OCI-LY3 (cell line): ENCODE data around the gene DGKG.
A peak's percentile ranks its signal among the peaks of the same experiment; 100 is the strongest.

Experiments used
- H2AFZ ChIP-seq: fragments of 200-600, 300-600 bp; shearing (Covaris generic); 2 replicates; pipeline ENCODE4 v1.6.0; 2014; ENCODE audit warnings: antibody characterized with exemption, low read depth, low read length
- H3K27ac ChIP-seq: fragments of 200-600, 300-600 bp; sonication (generic); 2 replicates; pipeline ENCODE4 v1.5.1; 2014; ENCODE audit warnings: mild to moderate bottlenecking, low read length, moderate library complexity, mixed read lengths
- H3K27me3 ChIP-seq: fragments of 200-600, 300-600 bp; sonication (generic); 2 replicates; pipeline ENCODE4 v1.6.1; 2014; ENCODE audit warnings: low read depth, low read length, mixed read lengths
- H3K36me3 ChIP-seq: fragments of 200-600, 300-600 bp; sonication (generic); replicated peaks from 2 replicates; pipeline ENCODE3; 2014; ENCODE audit warnings: low read depth, low read length, mixed read lengths
- H3K4me1 ChIP-seq: fragments of 300-600, 200-600 bp; sonication (generic); 2 replicates; pipeline ENCODE4 v1.6.1; 2014; ENCODE audit warnings: low read length, mixed read lengths
- H3K4me2 ChIP-seq: fragments of 200-600, 300-600 bp; sonication (generic); 2 replicates; pipeline ENCODE4 v1.6.1; 2014; ENCODE audit warnings: low read length, mixed read lengths
- H3K4me3 ChIP-seq: fragments of 300-600, 200-600 bp; sonication (generic); 2 replicates; pipeline ENCODE4 v1.5.1; 2014; ENCODE audit warnings: antibody characterized with exemption, mild to moderate bottlenecking, low read length, moderate library complexity
- H3K79me2 ChIP-seq: fragments of 300-600, 200-600 bp; shearing (Covaris generic); 2 replicates; pipeline ENCODE4 v1.6.1; 2014; ENCODE audit warnings: mild to moderate bottlenecking, low read length, mixed read lengths
- H3K9ac ChIP-seq: fragments of 300-600, 200-600 bp; shearing (Covaris generic); 2 replicates; pipeline ENCODE4 v1.6.0; 2014; ENCODE audit warnings: mild to moderate bottlenecking, low read length, moderate library complexity
- H3K9me3 ChIP-seq: fragments of 200-600, 300-600 bp; shearing (Covaris generic); 2 replicates; pipeline ENCODE4 v1.6.1; 2014; ENCODE audit warnings: low read length, mixed read lengths; ENCODE audit not compliant: insufficient read depth
- H4K20me1 ChIP-seq: fragments of 200-600, 300-600 bp; sonication (generic); 2 replicates; pipeline ENCODE4 v1.6.1; 2016; ENCODE audit warnings: low read length, mixed read lengths; ENCODE audit not compliant: insufficient read depth
- EZH2phosphoT487 ChIP-seq: fragments of 200-600 bp; shearing (Covaris generic); IDR thresholded peaks from 2 replicates; pipeline ENCODE4 v1.6.1; 2018; ENCODE audit warnings: antibody characterized with exemption, mixed run types, low read depth
- TF ChIP-seq, protein P1 (sequence below): fragments of 200-600, 300-600 bp; sonication (generic); IDR thresholded peaks from 2 replicates; pipeline ENCODE4 v1.5.1; 2014; ENCODE audit warnings: antibody characterized with exemption, low read length, low read depth

Gene DGKG

DNA sequence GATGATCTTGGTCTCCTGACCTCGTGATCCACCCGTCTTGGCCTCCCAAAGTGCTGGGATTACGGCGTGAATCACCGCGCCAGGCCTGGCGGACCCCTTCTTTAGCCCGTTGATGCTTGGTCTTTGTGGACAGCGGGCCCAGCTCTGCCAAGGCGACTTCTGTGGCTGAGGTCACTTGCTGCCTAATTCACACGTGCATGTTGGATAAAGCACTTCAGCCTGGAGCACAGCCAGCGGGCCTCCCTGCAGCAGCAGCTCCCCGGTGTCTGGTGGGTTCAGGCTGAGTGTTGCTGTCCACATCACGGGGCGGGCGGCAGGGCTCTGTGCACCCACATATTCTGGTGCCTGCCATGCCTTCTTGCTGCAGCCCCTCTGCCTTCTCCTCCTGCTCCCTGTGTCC lies 88.4 kb downstream of the DGKG start:
- Histone ChIP-seq H4K20me1 (no peaks in the 10 kb centered on the region), H3K9me3 (no peaks in the 10 kb centered on the region), H3K4me3 (no peak overlapping the region), H2AFZ (no peak overlapping the region), H3K27me3 (no peaks in the 10 kb centered on the region), H3K4me1 (no peaks in the 10 kb centered on the region), H3K4me2 (no peak overlapping the region), H3K9ac (no peak overlapping the region), H3K36me3 (no peaks in the 10 kb centered on the region), H3K79me2 (no peaks in the 10 kb centered on the region), H3K27ac (no peak overlapping the region)
- no peak for TF ChIP-seq EZH2phosphoT487
- TF ChIP-seq, protein P1, sequence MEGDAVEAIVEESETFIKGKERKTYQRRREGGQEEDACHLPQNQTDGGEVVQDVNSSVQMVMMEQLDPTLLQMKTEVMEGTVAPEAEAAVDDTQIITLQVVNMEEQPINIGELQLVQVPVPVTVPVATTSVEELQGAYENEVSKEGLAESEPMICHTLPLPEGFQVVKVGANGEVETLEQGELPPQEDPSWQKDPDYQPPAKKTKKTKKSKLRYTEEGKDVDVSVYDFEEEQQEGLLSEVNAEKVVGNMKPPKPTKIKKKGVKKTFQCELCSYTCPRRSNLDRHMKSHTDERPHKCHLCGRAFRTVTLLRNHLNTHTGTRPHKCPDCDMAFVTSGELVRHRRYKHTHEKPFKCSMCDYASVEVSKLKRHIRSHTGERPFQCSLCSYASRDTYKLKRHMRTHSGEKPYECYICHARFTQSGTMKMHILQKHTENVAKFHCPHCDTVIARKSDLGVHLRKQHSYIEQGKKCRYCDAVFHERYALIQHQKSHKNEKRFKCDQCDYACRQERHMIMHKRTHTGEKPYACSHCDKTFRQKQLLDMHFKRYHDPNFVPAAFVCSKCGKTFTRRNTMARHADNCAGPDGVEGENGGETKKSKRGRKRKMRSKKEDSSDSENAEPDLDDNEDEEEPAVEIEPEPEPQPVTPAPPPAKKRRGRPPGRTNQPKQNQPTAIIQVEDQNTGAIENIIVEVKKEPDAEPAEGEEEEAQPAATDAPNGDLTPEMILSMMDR: no peak

DNA sequence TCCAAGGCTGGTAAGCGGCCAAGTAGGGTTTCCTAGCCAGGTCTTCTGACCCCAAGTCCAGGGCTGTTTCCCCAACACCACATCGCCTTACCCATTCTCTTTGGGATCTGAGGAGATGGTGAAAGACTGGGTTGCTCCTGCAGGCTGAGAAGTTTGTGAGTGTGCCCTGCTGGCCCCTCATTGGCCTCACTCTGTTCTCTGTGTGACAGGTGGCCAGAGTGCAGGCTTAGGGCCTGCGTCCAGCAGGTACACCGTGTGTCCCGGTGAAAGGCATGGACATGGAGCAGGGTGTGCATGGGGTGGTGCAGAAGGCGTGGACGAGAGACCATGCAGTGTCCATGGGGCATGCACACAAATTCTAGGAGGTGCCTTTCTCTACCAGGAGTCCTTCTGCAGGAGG lies 91.3 kb downstream of the DGKG start:
- H3K4me3 ChIP-seq: no peak overlapping the region
- H4K20me1 ChIP-seq: no peaks in the 10 kb centered on the region
- TF ChIP-seq, protein P1: no peak
- no peak for TF ChIP-seq EZH2phosphoT487
- H3K9me3 ChIP-seq: no peaks in the 10 kb centered on the region
- H3K4me1 ChIP-seq: peaks cover 6% of the 10 kb centered on the region
- H3K27ac ChIP-seq: no peak overlapping the region
- no peak overlapping the region for H3K4me2 ChIP-seq
- no peaks in the 10 kb centered on the region for H3K36me3 ChIP-seq
- no peak overlapping the region for H2AFZ ChIP-seq
- H3K79me2 ChIP-seq: no peaks in the 10 kb centered on the region
- H3K9ac ChIP-seq: no peak overlapping the region
- peaks cover 2% of the 10 kb centered on the region; the same call in 1 of the 2 replicates for H3K27me3 ChIP-seq

DNA sequence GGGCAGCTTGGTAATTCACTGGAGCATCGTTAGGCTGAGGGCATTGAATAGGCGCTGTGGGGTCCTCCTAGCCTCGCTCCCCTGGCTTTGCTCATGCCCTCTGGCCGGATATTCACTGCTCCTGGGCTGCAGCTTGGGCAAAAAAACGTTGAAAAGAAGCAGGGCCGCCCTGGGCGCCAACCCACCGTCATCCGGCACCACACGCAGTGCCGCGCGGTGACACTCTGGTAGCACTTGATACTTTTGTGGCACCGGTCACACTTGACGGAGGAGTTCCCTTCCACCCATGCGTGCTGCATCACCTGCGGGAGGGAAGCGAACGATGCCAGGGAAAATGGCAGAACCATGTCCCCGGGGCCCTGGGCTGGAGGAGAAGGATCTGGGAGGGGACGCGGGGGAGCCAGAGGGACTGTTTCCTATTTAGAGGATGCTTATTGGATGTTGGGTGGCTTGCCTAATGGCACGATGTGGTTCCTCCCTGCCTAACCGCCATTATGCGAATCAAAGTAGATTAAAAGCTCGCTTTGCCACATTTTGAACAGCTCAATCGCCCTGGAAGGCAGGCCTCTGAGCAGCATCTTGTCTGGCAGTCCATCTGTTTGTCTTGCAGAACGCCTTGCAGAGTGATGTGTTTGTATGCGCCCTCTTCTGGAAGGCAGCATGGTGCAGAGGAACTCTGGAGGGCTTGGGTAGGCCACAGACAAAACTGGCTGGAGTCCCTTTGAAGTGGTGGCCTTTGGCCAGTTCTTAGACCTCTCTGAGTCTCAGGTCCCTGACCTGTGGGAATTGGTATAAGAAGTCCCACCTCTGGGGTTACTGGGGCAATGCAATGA lies 93.2 kb downstream of the DGKG start:
- H3K27ac ChIP-seq: no peak overlapping the region
- no peaks in the 10 kb centered on the region for H3K9me3 ChIP-seq
- no peaks in the 10 kb centered on the region for H3K36me3 ChIP-seq
- H3K4me3 ChIP-seq: no peak overlapping the region
- no peaks in the 10 kb centered on the region for H3K79me2 ChIP-seq
- no peak overlapping the region for H3K9ac ChIP-seq
- no peak overlapping the region for H3K4me2 ChIP-seq
- no peaks in the 10 kb centered on the region for H4K20me1 ChIP-seq
- peaks cover 2% of the 10 kb centered on the region; the same call in 1 of the 2 replicates for H3K27me3 ChIP-seq
- no peak overlapping the region for H2AFZ ChIP-seq
- TF ChIP-seq, protein P1: peak; percentile 25
- no peak for TF ChIP-seq EZH2phosphoT487
- H3K4me1 ChIP-seq: peaks cover 6% of the 10 kb centered on the region

DNA sequence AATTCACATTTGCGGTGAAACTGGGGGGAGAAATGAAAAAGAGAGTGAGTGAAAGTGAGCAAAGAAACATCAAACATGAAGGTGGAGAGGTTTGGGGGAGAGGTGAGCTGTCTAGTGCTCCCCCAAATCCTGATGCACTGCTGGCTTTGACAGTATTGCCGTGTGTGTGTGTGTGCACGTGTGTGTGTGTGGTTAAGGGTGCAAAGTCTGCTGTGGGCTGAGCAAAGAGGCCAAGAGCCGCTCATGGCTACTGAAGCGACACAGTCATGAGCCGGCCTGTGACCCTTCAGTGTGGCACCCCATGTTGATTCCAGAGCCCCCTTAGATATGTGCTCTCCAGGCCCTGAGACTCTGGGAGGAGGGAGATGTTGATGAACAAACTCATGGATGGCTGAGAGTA lies 94.3 kb downstream of the DGKG start:
- Histone ChIP-seq H2AFZ (no peak overlapping the region), H3K79me2 (no peaks in the 10 kb centered on the region), H3K4me1 (peaks cover 6% of the 10 kb centered on the region), H4K20me1 (no peaks in the 10 kb centered on the region), H3K4me3 (no peak overlapping the region), H3K4me2 (peak overlapping the region; percentile 27; the same call in 1 of the 2 replicates), H3K27ac (no peak overlapping the region), H3K36me3 (no peaks in the 10 kb centered on the region), H3K9me3 (no peaks in the 10 kb centered on the region), H3K27me3 (peaks cover 2% of the 10 kb centered on the region; the same call in 1 of the 2 replicates), H3K9ac (no peak overlapping the region)
- TF ChIP-seq, protein P1: no peak
- TF ChIP-seq EZH2phosphoT487: no peak
